GM18951 (cell line): ENCODE measurements around the gene SLC6A8.
"Not testable (repeated sequence)": the region's sequence is repeated elsewhere in the genome, so short reads cannot be mapped to it uniquely, and the experiment has no call there.

Experiments used
- POLR2A ChIP-seq: IDR thresholded peaks from 4 replicates; pipeline ENCODE4 v1.6.1; 2011; ENCODE audit warnings: mild to moderate bottlenecking; ENCODE audit not compliant: insufficient read length, insufficient read depth; ENCODE audit errors: extremely low read depth
- in situ Hi-C: fragments of 300-500 bp; cut with MboI; formaldehyde crosslinking; loops from one replicate; pipeline ENCODE4 v1.12.0; 2022; ENCODE audit warnings: low sequenced_read_pairs, mixed read lengths, inconsistent platforms; ENCODE audit not compliant: unreplicated experiment

The SLC6A8 gene

GRCh38 chrX:153688506-153688905, 780 bp downstream of the SLC6A8 start:
- no peak for TF ChIP-seq POLR2A
- in situ Hi-C loops, result no loop called here

- in situ Hi-C loops, result no loop called here
These were observed 1.3 kb downstream of the SLC6A8 start for GRCh38 chrX:153688911-153689590.

GRCh38 chrX:153689654-153690465, 2.1 kb downstream of the SLC6A8 start:
- in situ Hi-C loops, result no loop called here
- no peak for TF ChIP-seq POLR2A

More at GRCh38 chrX:153688911-153689590, 1.3 kb downstream of the SLC6A8 start:
- TF ChIP-seq POLR2A, result no peak

- in situ Hi-C loops, result no loop called here
These were observed 2.7 kb downstream of the SLC6A8 start for GRCh38 chrX:153690466-153690865.

GRCh38 chrX:153691032-153691827, 3.5 kb downstream of the SLC6A8 start:
- in situ Hi-C loops, result not testable (repeated sequence)

More at GRCh38 chrX:153690466-153690865, 2.7 kb downstream of the SLC6A8 start:
- TF ChIP-seq POLR2A, result no peak

- TF ChIP-seq POLR2A, result no peak
- in situ Hi-C loops, result no loop called here
These were observed 4.3 kb downstream of the SLC6A8 start for GRCh38 chrX:153692003-153692402.

GRCh38 chrX:153692611-153693156, 5.0 kb downstream of the SLC6A8 start:
- TF ChIP-seq POLR2A, result no peak
- in situ Hi-C loops, result no loop called here

GRCh38 chrX:153693216-153694086, 5.7 kb downstream of the SLC6A8 start:
- in situ Hi-C loops, result no loop called here
- no peak for TF ChIP-seq POLR2A

- in situ Hi-C loops, result not testable (repeated sequence)
These were observed 6.5 kb downstream of the SLC6A8 start for GRCh38 chrX:153694256-153694655.

GRCh38 chrX:153694687-153695270, 7.1 kb downstream of the SLC6A8 start:
- TF ChIP-seq POLR2A, result no peak
- in situ Hi-C loops, result no loop called here

GRCh38 chrX:153696100-153696499, 8.4 kb downstream of the SLC6A8 start:
- in situ Hi-C loops, result no loop called here
- TF ChIP-seq POLR2A, result no peak

GRCh38 chrX:153696538-153696937, 8.8 kb downstream of the SLC6A8 start:
- in situ Hi-C loops, result not testable (repeated sequence)

- in situ Hi-C loops, result not testable (repeated sequence)
These were observed 9.4 kb downstream of the SLC6A8 start for GRCh38 chrX:153696986-153697722.
